Progenitor cell of endocrine pancreas (in vitro differentiated cells): Measurements from ENCODE around the gene AHRR. TPM values are rescaled to one million over a fixed set of nuclear protein-coding genes. Genes with fewer than 3 reads are reported as not detected.
"Not testable (repeated sequence)": the region's sequence is repeated elsewhere in the genome, so short reads cannot be mapped to it uniquely, and the experiment has no call there.

Source experiments
- DNase-seq: peaks from one replicate; pipeline ENCODE4 v3.0.0; 2021; ENCODE audit warnings: low spot score; ENCODE audit not compliant: unreplicated experiment
- H3K27ac Mint-ChIP-seq: 2 replicates; pipeline ENCODE4 v1.8.0; 2021; ENCODE audit warnings: mild to moderate bottlenecking, moderate library complexity, mixed read lengths
- H3K27me3 Mint-ChIP-seq: 2 replicates; pipeline ENCODE4 v1.8.0; 2021; ENCODE audit warnings: mixed read lengths
- H3K36me3 Mint-ChIP-seq: 2 replicates; pipeline ENCODE4 v1.8.0; 2022; ENCODE audit warnings: mixed read lengths; ENCODE audit not compliant: insufficient read depth
- H3K4me1 Mint-ChIP-seq: 2 replicates; pipeline ENCODE4 v1.8.0; 2021; ENCODE audit warnings: low read depth, mixed read lengths
- H3K4me3 Mint-ChIP-seq: 2 replicates; pipeline ENCODE4 v1.8.0; 2021; ENCODE audit warnings: low read depth, mild to moderate bottlenecking, moderate library complexity, mixed read lengths
- H3K9me3 Mint-ChIP-seq: 2 replicates; pipeline ENCODE4 v1.8.0; 2021; ENCODE audit warnings: low read depth, mixed read lengths
- total RNA-seq: library from RNA; stranded (reverse); gene quantifications from 2 replicates; pipeline ENCODE4 v1.2.1, GENCODE V29; 2021
- TF ChIP-seq, protein P1 (sequence below): fragments of 200-600 bp; sonication (generic); IDR thresholded peaks from one replicate; pipeline ENCODE4 v1.5.0; 2021; ENCODE audit warnings: antibody characterized with exemption, mild to moderate bottlenecking; ENCODE audit not compliant: unreplicated experiment

AHRR gene
- total RNA-seq, 1 donor from 2014 or later, result 1.3 TPM

DNA sequence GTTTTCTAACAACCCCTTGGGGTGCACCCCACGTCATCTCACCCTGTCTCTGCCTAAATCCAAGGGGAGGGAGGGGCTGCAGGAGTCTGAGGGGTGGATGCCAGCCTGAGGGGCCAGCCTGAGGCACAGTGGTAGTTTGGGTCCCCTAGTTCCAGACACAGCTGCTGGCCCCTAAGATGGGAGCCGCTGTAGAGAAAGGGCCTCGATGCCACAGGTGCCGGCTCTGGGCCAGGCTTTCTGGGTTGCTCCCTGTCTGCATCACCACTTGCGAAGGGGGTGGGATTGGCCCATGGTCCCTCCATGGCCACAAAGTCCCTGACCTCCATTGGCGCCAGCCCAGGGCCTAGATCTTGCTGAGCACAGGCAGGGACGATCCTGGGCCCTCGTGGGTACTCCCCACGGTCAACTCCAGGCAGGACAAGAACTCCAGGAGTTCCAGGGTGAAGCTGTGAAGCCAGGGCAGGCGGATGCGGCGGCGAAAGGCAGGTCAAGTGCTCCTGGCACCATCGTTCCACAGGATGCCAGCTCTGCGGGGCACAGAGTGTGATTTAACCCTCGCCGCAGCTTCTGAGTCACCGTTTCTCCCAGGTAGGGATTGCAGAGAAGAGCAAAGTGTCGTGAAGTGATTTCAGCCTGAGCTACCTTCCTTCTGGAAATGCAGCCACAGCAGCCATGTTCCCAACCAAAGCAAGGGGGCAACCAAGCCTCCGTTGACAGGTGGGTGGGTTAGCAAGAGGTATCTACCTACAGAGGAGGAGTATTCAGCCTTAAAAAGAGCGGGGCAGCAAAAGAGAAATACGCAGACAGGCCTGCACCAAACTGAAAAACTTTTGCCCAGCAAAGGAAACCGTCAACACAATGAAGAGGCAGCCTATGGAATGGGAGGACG, 79.9 kb downstream of the AHRR start:
- Mint-ChIP-seq H3K9me3 (no peaks in the 10 kb centered on the region), H3K4me3 (no peak overlapping the region), H3K27ac (no peak overlapping the region), H3K36me3 (no peaks in the 10 kb centered on the region), H3K4me1 (no peaks in the 10 kb centered on the region), H3K27me3 (peaks cover 45% of the 10 kb centered on the region)
- TF ChIP-seq, protein P1, sequence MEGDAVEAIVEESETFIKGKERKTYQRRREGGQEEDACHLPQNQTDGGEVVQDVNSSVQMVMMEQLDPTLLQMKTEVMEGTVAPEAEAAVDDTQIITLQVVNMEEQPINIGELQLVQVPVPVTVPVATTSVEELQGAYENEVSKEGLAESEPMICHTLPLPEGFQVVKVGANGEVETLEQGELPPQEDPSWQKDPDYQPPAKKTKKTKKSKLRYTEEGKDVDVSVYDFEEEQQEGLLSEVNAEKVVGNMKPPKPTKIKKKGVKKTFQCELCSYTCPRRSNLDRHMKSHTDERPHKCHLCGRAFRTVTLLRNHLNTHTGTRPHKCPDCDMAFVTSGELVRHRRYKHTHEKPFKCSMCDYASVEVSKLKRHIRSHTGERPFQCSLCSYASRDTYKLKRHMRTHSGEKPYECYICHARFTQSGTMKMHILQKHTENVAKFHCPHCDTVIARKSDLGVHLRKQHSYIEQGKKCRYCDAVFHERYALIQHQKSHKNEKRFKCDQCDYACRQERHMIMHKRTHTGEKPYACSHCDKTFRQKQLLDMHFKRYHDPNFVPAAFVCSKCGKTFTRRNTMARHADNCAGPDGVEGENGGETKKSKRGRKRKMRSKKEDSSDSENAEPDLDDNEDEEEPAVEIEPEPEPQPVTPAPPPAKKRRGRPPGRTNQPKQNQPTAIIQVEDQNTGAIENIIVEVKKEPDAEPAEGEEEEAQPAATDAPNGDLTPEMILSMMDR, result no peak
- no peak for DNase-seq

DNA sequence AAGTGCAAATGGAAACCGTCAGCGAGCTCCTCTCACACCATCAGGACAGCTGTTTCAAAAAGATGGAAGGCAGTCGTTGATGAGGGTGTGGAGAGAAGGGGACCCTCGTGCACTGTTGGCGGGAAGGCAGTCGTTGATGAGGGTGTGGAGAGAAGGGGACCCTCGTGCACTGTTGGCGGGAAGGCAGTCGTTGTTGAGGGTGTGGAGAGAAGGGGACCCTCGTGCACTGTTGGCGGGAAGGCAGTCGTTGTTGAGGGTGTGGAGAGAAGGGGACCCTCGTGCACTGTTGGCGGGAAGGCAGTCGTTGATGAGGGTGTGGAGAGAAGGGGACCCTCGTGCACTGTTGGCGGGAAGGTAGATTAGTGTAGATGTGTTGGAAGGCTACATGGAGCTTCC, 80.7 kb downstream of the AHRR start:
- not testable (repeated sequence) for H3K4me3 Mint-ChIP-seq, H3K36me3 Mint-ChIP-seq, H3K27ac Mint-ChIP-seq, DNase-seq, H3K4me1 Mint-ChIP-seq, H3K9me3 Mint-ChIP-seq
- peaks cover 49% of the 10 kb centered on the region for H3K27me3 Mint-ChIP-seq

DNA sequence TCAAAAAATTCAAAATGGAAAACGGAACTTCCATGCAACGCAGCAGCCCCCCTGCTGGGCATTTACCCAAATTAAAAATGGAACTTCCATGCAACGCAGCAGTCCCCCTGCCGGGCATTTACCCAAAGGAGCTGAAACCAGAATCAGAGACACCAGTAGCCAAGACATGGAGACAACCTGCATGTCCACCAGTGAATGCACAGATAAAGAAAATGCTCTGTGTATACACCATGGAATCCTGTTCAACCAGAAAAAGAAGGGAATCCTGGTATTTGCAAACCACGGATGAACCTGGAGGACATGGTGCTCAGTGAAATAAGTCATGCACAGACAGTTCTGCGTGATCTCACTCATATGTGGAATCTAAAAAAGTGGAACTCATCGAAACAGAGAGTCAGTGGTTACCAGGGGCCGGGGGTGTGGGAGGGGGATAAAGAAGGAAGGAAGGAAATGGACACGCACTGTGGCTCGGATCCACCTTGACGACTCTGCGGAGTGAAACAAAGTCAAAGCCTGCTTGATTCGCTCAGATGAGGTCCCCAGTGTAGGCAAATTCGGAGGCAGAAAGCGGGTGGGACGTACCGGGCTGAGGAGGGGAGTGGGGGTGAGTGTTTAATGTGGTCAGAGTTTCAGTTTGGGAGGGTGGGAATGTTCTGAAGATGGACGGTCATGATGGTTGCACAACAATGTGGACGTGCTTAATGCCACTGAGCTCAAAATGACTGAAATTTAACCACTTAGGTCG, 81.3 kb downstream of the AHRR start:
- TF ChIP-seq, protein P1, result no peak
- Mint-ChIP-seq H3K9me3 (no peaks in the 10 kb centered on the region), H3K36me3 (no peaks in the 10 kb centered on the region), H3K4me3 (no peak overlapping the region), H3K27me3 (peaks cover 50% of the 10 kb centered on the region), H3K4me1 (no peaks in the 10 kb centered on the region), H3K27ac (no peak overlapping the region)
- DNase-seq, result no peak

DNA sequence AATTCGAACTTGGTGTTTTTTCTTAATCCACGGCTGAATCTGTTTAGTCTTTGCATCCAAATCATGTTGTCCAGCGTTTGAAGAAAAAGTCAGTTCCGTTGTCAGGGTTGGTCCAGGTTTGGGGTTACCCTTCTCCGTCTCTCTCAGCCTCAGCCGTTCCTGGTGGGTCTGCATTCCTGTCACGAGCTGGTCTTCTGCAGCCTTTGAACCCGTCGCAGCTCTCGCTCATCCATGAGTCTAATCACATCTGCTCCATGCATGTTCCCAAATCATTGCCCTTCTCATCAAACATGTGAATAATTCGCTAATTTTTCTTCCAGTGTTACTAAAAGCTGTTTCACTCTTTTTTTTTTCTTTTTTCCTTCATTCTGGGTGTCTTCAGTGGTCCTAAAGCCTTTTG, 82.5 kb downstream of the AHRR start:
- no peaks in the 10 kb centered on the region for H3K36me3 Mint-ChIP-seq
- TF ChIP-seq, protein P1, result no peak
- no peak overlapping the region for H3K4me3 Mint-ChIP-seq
- peaks cover 51% of the 10 kb centered on the region for H3K27me3 Mint-ChIP-seq
- H3K27ac Mint-ChIP-seq, result no peak overlapping the region
- H3K9me3 Mint-ChIP-seq, result no peaks in the 10 kb centered on the region
- H3K4me1 Mint-ChIP-seq, result no peaks in the 10 kb centered on the region
- no peak for DNase-seq

DNA sequence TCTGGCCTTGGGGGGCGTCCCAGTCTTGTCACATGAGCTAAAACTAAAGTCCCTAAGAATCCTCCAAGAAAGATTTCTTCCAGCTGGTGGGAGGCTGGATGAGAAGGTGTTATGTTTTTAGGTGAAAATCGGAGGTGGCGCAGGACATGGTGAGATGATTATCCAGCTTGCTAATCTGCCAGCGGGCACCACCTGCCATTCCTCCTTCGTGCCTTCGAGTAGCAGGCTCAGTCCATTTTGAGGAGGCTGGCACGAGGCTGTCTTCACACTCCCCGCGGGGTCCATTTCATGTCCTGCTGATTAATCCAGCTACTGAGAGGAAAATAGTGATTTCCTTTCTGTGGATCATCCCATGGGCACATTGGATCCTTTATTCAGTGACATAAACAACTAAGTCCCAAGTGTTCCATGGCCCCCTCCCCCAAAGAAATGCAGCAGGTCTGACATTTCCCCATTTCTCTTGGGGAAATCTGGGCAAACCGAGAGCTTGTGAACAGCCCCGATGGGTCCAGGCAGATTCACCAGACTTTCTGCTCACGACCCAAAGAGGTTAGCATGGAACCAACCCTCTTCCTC, 83.2 kb downstream of the AHRR start:
- H3K27me3 Mint-ChIP-seq, result peaks cover 51% of the 10 kb centered on the region
- H3K4me3 Mint-ChIP-seq, result no peak overlapping the region
- H3K9me3 Mint-ChIP-seq, result no peaks in the 10 kb centered on the region
- TF ChIP-seq, protein P1, result no peak
- DNase-seq, result no peak
- H3K36me3 Mint-ChIP-seq, result no peaks in the 10 kb centered on the region
- H3K4me1 Mint-ChIP-seq, result no peaks in the 10 kb centered on the region
- H3K27ac Mint-ChIP-seq, result no peak overlapping the region
